Fibroblast of mammary gland (primary cell): ENCODE results near the gene SPATA31D1.

ENCODE experiments used
- DNase-seq: peaks from one replicate; pipeline ENCODE4 v3.0.0-alpha.2; 2010; ENCODE audit warnings: low read depth
- H3K4me3 ChIP-seq: 2 replicates; pipeline ENCODE4 v1.5.1; 2011; ENCODE audit warnings: low read depth, mild to moderate bottlenecking, low read length, moderate library complexity; ENCODE audit not compliant: control insufficient read depth
- TF ChIP-seq, protein P1 (sequence below): conservative IDR thresholded peaks from 2 replicates; pipeline ENCODE4 v1.5.1; 2011; ENCODE audit warnings: low read depth, low read length, inconsistent platforms; ENCODE audit not compliant: control insufficient read depth, insufficient read depth

Gene SPATA31D1

GRCh38 chr9:82020331-82020730, 31.8 kb downstream of the SPATA31D1 start:
- no peak overlapping the region for H3K4me3 ChIP-seq
- DNase-seq = peak; percentile 11

GRCh38 chr9:82021198-82021597, 32.6 kb downstream of the SPATA31D1 start:
- peak; percentile 100 for DNase-seq
- no peak overlapping the region for H3K4me3 ChIP-seq
- TF ChIP-seq, protein P1, sequence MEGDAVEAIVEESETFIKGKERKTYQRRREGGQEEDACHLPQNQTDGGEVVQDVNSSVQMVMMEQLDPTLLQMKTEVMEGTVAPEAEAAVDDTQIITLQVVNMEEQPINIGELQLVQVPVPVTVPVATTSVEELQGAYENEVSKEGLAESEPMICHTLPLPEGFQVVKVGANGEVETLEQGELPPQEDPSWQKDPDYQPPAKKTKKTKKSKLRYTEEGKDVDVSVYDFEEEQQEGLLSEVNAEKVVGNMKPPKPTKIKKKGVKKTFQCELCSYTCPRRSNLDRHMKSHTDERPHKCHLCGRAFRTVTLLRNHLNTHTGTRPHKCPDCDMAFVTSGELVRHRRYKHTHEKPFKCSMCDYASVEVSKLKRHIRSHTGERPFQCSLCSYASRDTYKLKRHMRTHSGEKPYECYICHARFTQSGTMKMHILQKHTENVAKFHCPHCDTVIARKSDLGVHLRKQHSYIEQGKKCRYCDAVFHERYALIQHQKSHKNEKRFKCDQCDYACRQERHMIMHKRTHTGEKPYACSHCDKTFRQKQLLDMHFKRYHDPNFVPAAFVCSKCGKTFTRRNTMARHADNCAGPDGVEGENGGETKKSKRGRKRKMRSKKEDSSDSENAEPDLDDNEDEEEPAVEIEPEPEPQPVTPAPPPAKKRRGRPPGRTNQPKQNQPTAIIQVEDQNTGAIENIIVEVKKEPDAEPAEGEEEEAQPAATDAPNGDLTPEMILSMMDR = no peak

More at GRCh38 chr9:82020331-82020730, 31.8 kb downstream of the SPATA31D1 start:
- TF ChIP-seq, protein P1 = no peak

GRCh38 chr9:82022121-82022520, 33.5 kb downstream of the SPATA31D1 start:
- TF ChIP-seq, protein P1 = no peak
- peak; percentile 40 for DNase-seq
- no peak overlapping the region for H3K4me3 ChIP-seq

DNA sequence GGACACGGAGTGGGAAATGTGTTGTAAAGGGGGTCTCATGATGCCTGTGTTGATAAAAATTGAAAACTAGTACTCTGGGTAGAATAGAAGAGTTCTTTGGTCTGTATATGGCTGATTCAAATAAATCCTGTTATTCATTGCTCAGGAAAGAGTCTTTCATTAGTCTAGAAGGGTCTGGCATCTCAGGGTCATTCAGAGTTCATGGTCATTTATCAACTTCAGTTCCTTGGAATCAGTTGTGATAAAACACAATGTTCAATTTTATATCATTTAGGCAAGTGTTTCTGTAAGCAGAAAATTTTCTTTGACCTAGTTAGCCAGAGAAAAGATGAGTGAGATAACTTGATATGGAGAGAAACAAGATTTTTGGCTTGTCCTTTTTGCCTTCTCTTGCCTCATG, 36.3 kb downstream of the SPATA31D1 start:
- no peak for DNase-seq
- TF ChIP-seq, protein P1 = no peak
- no peak overlapping the region for H3K4me3 ChIP-seq

GRCh38 chr9:82031538-82032280, 43.1 kb downstream of the SPATA31D1 start:
- TF ChIP-seq, protein P1 = no peak
- DNase-seq = peak; percentile 91
- H3K4me3 ChIP-seq = no peak overlapping the region

DNA sequence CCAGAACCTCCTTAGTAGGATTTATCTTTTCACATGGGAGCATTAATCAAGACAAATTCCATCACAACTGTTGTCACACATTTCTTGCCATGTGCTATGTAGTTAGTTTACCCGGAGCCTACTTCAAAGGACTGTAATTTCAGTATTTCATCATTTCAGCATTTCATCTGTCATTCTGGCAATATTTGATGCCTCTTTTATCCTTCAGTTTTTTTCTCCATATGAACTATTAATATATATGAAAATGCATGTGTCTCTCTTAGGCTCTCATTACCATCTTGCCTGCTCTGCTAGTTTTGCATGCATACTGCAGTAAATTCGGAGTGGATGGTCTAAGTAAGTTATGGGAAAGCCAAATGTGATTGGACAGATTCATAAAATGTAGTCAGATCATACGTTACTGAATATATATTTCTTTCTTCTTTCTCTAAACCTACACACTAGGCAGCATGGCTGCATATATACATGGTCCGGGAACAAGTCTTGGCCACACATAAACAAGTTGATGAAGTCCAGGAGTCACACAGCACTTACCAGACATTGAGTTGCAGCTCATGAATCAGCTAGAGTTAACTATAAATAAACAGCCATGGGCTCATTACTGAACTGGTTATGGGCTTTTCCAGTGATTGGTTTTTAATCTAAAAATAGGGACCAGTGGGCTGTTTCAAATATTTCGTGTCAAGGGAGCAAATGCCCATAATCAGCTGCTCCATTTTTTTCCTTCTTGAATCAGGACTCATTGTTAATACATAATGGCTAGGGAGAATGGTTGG, 46.6 kb downstream of the SPATA31D1 start:
- TF ChIP-seq, protein P1 = no peak
- DNase-seq = peak; percentile 2
- no peak overlapping the region for H3K4me3 ChIP-seq
